SK-N-SH (cell line): ENCODE results near the gene XG.

Experiments
- CTCF ChIP-seq: fragments of 200-600 bp; sonication (generic); IDR thresholded peaks from 2 replicates; pipeline ENCODE4 v1.6.1; 2017; ENCODE audit warnings: antibody characterized with exemption, mild to moderate bottlenecking, moderate library complexity
- EZH2phosphoT487 ChIP-seq: fragments of 200-600 bp; sonication (generic); IDR thresholded peaks from 2 replicates; pipeline ENCODE4 v1.6.1; 2017; ENCODE audit warnings: low read depth, mixed run types, mild to moderate bottlenecking, antibody characterized with exemption, moderate library complexity, borderline replicate concordance
- PBX3 ChIP-seq: IDR thresholded peaks from 2 replicates; pipeline ENCODE4; 2012
- POLR2AphosphoS5 ChIP-seq: IDR thresholded peaks from 2 replicates; pipeline ENCODE4 v1.6.1; 2012; ENCODE audit warnings: low read depth, low read length

GRCh38 chrX:2765549-2765830 is 13.7 kb downstream of the XG start:
- TF ChIP-seq POLR2AphosphoS5 (no peak), PBX3 (no peak), CTCF (no peak), EZH2phosphoT487 (no peak)
